Inferior parietal cortex (tissue), 1 donor: ENCODE data around the gene CES2.
"Not testable (repeated sequence)": the region's sequence is repeated elsewhere in the genome, so short reads cannot be mapped to it uniquely, and the experiment has no call there.

ENCODE experiments used
- DNase-seq: peaks from one replicate; pipeline ENCODE4 v3.0.0-alpha.2; 2016; ENCODE audit errors: extremely low spot score

CES2 gene, protein sequence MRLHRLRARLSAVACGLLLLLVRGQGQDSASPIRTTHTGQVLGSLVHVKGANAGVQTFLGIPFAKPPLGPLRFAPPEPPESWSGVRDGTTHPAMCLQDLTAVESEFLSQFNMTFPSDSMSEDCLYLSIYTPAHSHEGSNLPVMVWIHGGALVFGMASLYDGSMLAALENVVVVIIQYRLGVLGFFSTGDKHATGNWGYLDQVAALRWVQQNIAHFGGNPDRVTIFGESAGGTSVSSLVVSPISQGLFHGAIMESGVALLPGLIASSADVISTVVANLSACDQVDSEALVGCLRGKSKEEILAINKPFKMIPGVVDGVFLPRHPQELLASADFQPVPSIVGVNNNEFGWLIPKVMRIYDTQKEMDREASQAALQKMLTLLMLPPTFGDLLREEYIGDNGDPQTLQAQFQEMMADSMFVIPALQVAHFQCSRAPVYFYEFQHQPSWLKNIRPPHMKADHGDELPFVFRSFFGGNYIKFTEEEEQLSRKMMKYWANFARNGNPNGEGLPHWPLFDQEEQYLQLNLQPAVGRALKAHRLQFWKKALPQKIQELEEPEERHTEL

DNA sequence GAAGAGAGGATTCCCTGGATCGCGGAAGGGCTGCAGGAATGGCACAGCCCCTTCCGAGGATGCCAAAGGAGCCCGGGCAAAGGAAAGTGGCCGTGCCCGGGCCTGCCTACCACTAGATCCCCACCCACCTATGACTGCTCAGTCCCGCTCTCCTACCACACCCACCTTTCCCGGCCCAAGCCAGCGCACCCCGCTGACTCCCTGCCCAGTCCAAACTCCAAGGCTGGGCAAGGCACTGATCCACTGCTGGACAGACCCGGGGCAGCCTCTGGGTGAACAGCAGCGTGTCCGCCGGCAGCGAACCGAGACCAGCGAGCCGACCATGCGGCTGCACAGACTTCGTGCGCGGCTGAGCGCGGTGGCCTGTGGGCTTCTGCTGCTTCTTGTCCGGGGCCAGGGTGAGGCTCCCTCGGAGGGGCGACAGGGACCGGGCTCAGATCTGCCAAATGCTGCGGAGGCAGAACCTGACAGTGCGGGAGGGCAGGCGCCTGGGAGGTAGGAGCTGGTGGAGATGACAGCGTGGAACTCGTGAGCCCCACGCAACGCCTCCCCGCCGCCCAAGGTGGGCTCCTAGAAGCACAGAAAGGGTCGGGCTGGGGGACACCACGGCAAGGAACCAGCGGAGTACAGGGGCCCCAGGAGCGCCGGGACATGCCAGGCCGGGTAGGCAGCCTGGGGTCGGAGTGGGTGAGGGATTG is at the start of gene CES2:
CES2 (plus strand) TSS at position 203 of the 698 bp plus-strand sequence; CDS start at position 323, 120 bp downstream.
- no peak for DNase-seq

DNA sequence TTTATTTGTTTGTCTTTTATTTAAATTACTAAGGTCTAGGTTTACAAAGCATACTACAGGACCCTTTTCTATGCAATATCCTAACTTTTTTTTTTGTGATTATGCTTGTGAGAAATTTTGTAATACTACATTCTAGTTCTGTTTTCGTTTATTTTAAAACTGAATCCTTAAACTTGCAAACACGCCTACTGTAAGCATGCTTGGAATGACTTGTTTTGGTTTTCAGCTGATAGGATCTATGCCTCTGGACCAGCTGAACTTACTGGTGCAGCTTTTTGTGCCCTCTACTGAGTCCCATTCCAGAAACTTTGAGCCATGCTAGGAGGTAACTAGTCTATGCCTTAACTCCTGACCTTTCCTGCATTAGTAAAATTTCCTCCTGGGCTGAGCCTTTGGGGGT is 49.0 kb upstream of the CES2 start:
- DNase-seq = no peak

DNA sequence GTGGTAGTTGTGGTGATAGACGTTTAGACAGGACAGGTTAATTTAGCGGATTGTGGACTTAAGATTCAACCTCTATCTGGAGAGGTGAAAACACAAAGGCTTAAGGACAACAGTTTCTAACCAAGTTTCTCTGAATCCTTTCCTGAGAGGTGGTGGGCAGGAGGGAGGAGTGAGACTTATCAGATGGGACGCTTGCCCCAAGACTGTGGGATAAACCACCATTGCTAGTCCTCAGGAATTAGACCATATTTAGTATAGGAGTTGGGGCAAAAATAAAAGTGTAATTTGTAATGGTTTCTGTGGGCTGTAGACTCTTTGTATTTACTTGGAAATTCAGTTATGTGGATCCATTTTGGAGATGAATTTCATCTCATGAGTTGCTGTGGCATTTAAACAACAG is 48.4 kb upstream of the CES2 start:
- no peak for DNase-seq

DNA sequence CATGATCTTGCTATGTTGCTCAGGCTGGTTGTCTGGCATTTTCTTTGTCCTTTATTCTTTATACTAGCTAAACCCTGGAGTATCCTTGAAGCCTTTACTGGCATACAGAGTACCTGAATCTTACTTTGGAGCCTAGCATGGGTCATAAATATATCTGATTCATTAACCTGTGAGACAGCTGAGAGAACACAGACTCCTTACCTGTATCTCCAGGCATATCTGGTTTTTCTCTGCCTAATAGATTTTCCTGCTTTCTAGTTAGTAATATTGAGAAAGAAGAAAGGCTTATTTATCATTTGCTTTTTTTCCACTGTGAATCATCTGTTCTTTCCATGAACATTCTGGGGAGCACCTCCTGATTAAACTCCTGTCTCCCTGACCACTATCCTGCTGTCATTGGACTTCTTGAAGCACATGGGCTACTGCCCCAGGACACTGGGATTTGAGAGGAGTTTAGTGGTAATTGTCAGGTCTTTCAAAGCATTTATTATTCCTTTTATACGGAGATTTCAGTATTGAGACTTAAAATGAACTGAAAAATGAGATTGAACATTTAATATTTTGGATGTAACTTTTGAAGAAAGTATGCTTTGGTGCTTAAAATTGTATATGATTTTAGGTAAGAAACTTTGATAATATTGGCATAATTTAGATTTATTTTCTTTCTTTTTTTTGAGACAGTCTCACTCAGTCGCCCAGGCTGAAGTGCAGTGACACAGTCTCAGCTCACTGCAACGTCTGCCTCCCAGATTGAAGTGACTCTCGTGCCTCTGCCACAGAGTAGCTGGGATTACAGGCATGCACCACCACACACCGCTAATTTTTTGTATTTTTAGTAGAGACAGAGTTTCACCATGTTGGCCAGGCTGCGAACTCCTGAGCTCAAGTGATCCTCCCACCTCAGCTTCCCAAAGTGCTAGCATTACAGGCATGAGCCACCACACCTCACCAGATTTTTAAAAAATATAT is 46.4 kb upstream of the CES2 start:
- DNase-seq = no peak

DNA sequence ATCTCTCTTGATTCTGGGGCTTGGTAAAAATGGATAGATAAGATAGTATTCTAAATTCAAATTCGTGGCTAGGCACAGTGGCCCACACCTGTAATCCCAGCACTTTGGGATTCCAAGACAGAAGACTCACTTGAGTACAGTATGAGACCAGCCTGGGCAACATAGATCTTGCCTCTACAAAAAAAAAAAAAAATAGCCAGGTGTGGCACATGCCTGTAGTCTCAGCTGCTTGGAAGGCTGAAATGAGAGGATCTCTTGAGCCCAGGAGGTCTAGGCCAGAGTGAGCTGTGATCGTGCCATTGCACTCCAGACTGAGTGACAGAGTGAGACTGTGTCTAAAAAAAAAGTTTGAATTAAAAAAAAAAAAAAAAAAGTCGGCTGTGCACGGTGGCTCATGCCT is 45.7 kb upstream of the CES2 start:
- no peak for DNase-seq

DNA sequence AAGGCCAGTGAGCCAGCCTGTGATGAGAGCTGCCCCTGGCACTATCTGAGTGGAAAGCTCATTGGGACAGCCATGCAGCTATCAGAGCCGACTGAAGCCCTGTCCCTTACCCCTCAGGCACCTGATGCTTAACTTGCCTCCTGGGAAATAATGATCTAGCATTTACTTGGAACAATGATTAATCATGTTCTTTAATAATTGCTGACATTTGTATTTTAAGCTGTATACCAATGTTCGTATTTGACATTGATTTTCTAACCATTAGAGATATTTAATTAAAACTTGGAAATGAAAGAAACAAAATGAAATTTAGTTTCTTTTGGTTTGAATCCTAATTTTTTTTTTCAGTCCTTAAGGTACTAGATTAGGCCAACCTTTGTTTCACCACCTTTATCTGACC is 44.5 kb upstream of the CES2 start:
- no peak for DNase-seq

DNA sequence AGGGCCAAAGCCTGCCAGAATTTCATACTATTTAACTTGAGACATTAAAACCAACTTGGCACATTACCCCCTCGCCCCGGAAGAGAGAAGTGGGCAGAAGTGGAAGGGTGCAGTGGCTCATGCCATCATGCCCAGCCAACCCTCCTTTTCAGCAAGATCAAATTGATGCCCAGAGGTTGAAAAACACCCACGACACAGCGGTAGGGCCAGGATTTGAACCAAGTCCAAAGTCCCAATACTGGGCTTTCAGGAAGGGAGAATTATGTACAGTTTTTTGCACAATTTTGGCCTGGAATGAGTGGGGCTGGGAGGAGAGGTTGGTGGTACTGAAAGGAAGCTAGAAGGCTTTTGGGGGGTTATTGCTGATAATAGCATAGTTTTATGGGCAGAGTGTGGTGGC is 44.0 kb upstream of the CES2 start:
- no peak for DNase-seq

DNA sequence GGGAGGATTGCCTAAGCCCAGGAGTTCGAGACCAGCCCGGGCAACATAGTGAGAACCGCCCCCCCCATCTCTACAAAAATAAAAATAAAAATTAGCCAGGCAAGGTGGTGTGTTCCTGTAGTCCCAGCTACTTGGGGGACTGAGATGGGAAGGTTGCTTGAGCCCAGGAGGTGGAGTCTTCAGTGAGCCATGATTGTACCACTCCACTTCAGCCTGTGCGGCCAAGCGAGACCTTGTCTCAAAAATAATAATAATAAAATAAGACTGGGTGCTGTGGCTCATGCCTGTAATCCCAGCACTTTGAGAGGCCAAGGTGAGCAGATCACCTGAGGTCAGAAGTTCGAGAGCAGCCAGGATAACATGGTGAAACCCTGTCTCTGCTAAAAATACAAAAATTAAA is 43.5 kb upstream of the CES2 start:
- DNase-seq = no peak

DNA sequence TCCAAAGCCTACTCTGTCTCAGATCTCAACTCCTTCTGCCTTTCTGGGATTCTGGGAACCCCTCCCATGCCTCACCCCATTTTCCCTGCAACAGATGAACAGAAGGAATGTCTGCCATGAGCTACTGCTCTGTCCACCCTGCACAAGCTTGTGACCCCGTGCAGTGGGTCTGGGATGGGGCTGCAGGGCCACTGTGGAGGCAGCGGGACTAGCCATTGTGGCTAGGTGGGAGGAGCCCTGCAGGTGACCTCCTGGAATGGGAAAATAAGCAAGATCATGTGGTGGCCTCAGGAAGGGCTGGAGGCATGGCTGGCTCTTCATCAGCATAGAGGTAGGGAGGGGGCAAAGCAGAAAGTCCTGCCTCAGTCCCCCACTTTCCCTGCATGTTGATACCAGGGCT is 41.3 kb upstream of the CES2 start:
- DNase-seq = no peak

DNA sequence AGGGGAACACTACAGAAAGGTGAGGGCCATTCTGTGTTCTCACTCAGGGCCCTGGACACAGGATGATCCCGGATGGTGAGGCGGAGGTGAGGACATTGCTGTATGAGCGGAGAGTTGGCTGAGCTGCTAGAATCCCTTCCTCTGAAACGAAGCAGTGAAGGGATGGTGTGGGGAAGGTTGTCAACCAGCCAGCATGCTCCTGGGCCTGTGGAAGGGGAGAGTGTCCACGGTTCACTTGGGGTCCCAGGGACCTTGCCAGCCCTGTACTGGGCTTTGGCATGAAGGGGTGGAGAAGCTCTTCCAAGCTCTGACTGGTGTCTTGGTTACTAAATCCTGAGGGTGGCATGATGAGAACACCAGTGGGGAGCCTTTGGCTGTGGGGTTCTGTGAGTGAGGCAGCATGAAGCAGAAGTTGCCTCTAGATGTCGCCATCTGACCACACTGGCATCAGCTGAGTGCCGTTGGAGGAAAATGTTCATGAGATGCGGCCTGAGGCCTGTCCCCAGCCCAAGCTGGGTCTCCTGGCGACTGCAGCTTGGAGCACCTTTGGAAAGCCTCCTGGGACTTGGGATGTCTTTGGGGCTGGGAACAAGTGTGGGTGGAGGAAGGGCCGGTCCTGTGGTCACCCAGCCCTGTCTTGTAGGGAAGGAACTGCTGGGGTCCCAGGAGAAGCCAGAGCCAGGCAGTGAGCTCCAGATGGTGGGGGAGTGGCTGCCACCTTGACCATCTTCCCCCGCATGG is 40.2 kb upstream of the CES2 start:
- peak; percentile 80 for DNase-seq

DNA sequence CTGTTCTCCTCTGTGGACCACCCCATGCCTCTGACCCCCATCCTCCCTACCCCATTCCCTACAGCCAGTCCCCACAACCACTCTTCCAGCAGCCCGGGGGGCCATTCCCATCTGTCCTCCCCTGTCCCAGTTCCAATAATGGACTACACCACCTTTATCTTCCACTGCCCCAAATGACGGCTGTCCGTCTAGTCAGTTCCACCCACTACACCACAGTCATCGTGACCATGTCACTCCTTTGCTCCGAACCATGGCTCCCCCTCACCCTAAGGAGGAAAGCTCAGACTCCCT is 39.7 kb upstream of the CES2 start:
- no peak for DNase-seq

DNA sequence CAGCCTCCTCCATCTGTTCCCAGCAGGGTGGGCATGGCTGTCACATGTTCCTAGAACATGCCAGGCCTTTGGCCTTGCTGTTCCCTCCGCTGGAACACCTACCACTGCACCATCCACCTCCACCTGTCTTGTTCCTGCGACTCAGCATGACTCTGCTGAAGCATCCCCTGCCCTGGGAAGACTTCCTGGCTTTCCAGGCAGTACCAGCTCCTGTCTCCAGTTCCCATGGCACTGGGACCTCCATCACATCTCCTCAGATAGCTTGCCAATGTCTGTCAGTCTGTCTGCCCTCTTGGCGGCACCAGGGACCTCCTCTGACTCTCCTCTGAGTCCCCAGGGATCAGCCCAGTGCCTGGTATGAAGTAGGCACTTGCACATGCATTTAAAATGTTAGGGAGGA is 39.3 kb upstream of the CES2 start:
- DNase-seq = no peak

DNA sequence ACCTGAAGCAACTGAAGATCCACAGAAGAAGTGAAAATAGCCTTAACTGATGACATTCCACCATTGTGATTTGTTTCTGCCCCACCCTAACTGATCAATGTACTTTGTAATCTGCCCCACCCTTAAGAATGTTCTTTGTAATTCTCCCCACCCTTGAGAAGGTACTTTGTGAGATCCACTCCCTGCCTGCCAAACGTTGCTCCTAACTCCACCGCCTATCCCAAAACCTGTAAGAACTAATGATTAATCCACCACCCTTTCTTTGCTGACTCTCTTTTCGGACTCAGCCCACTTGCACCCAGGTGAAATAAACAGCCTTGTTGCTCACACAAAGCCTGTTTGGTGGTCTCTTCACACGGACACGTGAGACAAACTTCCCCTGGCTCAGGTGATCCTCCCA is 38.6 kb upstream of the CES2 start:
- DNase-seq = not testable (repeated sequence)

DNA sequence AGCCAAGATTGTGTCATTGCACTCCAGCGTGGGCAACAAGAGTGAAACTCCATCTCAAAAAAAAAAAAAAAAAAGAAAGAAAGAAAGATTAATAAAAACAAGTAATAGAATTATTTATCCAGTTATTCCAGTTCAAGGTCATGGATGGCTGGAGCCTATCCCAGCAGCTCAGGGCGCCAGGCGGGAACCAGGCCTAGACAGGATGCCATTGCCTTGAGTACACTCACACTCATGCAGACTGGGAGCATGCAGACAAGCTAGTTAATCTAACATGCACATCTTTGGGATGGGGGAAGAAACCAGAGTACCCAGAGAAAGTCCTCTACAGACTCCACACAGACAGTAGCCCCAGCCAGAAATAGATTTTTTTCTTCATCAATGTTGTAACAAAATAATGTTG is 37.1 kb upstream of the CES2 start:
- no peak for DNase-seq

DNA sequence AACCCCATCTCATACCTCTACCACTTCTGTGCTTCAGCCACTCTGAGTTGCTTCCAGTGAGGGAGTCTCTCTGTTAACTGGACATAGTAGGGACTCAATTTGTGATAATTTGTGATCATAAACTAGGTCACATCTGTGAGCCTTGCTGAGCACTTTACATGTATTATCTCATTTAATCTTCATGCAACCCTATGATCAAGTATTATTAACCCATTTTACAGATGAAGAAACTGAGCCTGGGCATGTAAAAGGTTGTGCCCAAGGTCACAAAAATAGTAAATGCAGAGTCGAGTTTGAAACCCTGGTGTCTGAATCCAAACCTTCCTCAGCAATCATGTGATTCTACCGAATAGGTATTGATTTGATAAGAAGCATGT is 36.4 kb upstream of the CES2 start:
- DNase-seq = no peak

DNA sequence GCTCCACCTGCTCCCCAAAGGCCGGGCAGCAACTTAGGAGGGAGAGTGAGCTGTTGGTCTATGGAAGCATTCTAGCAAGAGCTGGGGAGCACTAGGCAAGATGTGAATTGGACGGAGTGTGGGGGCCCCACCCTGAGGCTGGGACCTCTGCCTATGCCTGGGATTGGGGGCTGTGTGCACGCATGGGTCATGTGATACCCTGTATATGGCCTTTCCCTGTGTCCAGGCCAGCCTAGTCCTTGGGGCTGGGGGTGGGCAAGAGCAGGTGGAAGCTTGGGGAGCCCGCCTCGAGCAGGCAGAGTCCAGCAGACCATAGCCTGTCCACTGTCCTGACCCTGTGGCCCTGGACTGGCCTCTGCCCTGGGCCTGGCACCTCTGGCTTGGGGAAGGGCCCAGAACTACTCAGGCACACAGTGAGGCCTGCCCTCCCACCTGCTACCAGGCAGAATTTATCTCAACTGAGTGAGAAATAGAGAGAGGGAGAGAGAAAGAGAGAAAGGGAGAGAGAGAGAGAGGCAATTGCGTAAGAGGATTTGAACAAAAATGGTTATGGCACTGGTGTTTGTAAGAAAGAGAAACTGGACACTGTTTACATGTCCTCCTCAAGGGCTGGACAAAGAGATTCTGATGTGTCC is 35.9 kb upstream of the CES2 start:
- no peak for DNase-seq

DNA sequence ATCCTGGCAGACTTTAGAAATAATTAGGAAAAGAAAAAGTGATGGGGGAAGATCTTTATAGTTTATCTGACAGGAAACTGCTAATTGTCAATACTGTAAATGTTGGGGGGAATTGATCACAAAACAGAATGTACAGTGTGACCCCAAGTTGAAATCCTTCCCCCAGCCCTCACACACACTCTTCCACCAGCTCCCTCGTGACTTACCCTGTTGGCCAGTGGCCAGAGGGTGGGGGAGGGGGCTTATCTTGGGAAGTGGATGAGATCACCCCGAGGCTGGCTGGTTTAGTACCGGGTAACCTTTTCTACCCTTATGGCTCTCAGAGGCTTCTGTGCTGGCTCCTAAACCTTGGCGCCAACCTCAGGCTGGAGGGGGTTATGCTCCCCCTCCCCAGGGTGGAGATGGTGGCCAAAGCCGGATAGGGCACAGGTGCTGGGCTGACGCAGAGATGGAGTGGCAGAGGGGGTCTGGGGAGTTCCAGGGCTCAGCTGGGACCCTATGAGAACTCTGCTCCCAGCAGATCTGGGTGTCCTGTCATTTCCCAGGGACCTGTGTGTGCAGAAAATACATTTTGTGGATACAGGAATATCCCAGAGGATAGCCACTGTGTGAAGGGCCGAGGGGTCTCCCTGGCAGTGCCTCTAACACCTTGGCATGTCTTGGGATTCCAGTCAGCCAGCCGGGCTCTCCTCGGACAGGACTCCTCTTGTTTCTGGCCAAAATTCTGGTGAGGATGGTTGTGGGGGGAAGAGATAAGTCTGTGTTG is 35.2 kb upstream of the CES2 start:
- no peak for DNase-seq

DNA sequence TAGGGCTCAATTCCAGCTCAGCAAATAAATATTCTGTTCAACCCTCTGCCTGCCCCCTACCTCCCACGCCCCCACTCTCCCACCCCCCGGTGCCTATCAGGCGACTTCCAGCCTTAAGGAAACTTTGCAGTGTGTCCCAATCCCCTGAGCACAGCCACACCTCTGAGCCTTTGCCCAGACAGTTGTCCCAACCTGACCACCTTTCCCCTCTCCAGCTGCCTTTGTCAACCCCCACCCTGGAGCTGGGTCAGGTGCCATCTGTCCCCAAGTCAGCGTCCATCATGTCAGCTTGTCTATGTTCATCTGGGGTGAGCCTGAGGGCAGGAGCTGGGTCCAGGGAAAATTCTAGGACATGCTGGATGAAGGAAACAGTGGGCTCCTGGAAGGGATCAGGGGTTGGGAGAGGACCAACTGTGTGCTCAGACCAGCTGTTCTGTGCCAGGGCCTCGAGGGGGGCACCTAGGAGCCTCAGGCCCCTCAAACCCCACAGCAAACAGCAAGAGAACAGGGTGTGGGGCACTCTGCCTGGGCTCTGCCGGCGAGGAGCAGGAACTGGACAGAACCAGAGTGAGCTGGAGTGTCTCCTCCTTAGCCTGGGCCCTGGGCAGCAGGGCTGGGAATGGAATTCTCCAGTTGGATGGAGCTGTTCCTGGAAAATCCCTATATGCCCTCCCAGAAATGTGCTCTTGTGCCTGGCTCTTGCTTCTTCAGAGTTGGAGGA is 34.4 kb upstream of the CES2 start:
- DNase-seq = no peak

DNA sequence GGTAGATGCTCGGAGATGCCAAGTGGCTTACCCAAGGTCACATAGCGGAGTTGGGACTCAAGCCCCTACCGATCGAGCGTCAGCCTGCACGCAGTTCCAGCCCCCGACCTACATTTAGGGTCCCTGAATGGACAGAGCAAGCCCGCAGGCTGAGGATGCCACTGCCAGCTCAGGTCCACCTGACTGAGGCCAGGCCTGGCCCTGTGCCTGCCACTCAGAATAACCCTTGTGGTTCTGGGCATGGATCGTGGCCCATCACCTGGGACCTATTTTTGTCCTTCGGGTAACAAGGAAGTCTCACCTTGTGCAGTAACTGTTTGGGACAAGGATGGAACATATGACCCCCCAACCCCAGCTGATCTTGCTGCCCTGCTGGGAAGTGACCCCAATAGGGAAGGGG is 33.7 kb upstream of the CES2 start:
- DNase-seq = no peak
